Ascending aorta (tissue), 2 donors: ENCODE results near the gene FBXW10B. TPM values are rescaled to one million over a fixed set of nuclear protein-coding genes. Genes with fewer than 3 reads are reported as not detected.
A peak's percentile ranks its signal among the peaks of the same experiment; 100 is the strongest.
"Not testable (repeated sequence)": the region's sequence is repeated elsewhere in the genome, so short reads cannot be mapped to it uniquely, and the experiment has no call there.

Source experiments
- DNase-seq, 2 donors: peaks; one replicate each; pipeline ENCODE4 v3.0.0-alpha.2; 2019; ENCODE audit warnings: low spot score in 2 of 2
- H3K27ac ChIP-seq, 2 donors: fragments of 200-600 bp; sonication (generic); one replicate each; pipeline ENCODE4 v1.5.1; 2016 to 2017; ENCODE audit warnings: mild to moderate bottlenecking in 1 of 2
- H3K27me3 ChIP-seq: fragments of 200-600 bp; sonication (generic); one replicate; pipeline ENCODE4 v1.5.1; 2017
- H3K36me3 ChIP-seq, 2 donors: fragments of 200-600 bp; sonication (generic); one replicate each; pipeline ENCODE4 v1.5.1; 2016
- H3K4me1 ChIP-seq, 2 donors: fragments of 200-600 bp; sonication (generic); one replicate each; pipeline ENCODE4 v1.5.1; 2016 to 2017; ENCODE audit warnings: mild to moderate bottlenecking in 1 of 2
- H3K4me3 ChIP-seq, 2 donors: fragments of 200-600 bp; sonication (generic); one replicate each; pipeline ENCODE4 v1.5.1; 2016 to 2017; ENCODE audit warnings: mild to moderate bottlenecking in 1 of 2
- H3K9me3 ChIP-seq, 2 donors: fragments of 200-600 bp; sonication (generic); one replicate each; pipeline ENCODE4 v1.5.1; 2016
- CTCF ChIP-seq, 3 experiments: fragments of 200-600 bp in 2 of 3; fragments of 450-650 bp in 1 of 3; sonication (generic) in 2 of 3; IDR thresholded peaks; one replicate each; pipeline ENCODE4 v1.5.1; 2016 to 2019; ENCODE audit warnings: antibody characterized with exemption in 3 of 3, mild to moderate bottlenecking in 1 of 3, moderate library complexity in 1 of 3
- intact Hi-C: fragments of 100-400 bp; cut with DNase I; formaldehyde crosslinking; loops from one replicate; pipeline ENCODE4 v1.15.1; 2023
- total RNA-seq: library from RNA; depleted of rRNA; stranded (reverse); fragments of >200 nt; gene quantifications from one replicate; pipeline ENCODE4 v1.1.0, GENCODE V29; 2016

FBXW10B gene
- not detected for total RNA-seq

- H3K27me3 ChIP-seq, H3K4me1 ChIP-seq, H3K9me3 ChIP-seq, H3K36me3 ChIP-seq, DNase-seq, H3K27ac ChIP-seq, intact Hi-C loops: not testable (repeated sequence)
- H3K4me3 ChIP-seq, result peak within 1 kb of the TSS; percentile 28 to 33
Observed at GRCh38 chr17:15619331-15620058, at the start of gene FBXW10B. Gene FBXW10B, minus strand, starts transcription at chr17:15619704. Its CDS starts 192 bp downstream, at chr17:15619512.

GRCh38 chr17:15663691-15664090 lies 44.2 kb upstream of the FBXW10B start:
- Histone ChIP-seq H3K9me3 (no peaks in the 10 kb centered on the region), H3K4me3 (no peak overlapping the region), H3K27me3 (no peaks in the 10 kb centered on the region), H3K27ac (no peak overlapping the region), H3K4me1 (no peaks in the 10 kb centered on the region), H3K36me3 (no peaks in the 10 kb centered on the region)
- TF ChIP-seq CTCF (IDR thresholded peaks at IDR 0.05), result no peak
- intact Hi-C loops, result no loop called here
- DNase-seq, result no peak

- TF ChIP-seq CTCF (IDR thresholded peaks at IDR 0.05), result no peak
- Histone ChIP-seq H3K4me1 (no peaks in the 10 kb centered on the region), H3K27ac (no peak overlapping the region), H3K36me3 (no peaks in the 10 kb centered on the region), H3K27me3 (no peaks in the 10 kb centered on the region), H3K4me3 (no peak overlapping the region), H3K9me3 (no peaks in the 10 kb centered on the region)
- DNase-seq, result no peak
- intact Hi-C loops, result no loop called here
Observed at GRCh38 chr17:15663176-15663575, 43.7 kb upstream of the FBXW10B start.

- TF ChIP-seq CTCF (IDR thresholded peaks at IDR 0.05), result no peak
- Histone ChIP-seq H3K36me3 (no peaks in the 10 kb centered on the region), H3K27me3 (no peaks in the 10 kb centered on the region), H3K9me3 (no peaks in the 10 kb centered on the region), H3K27ac (no peak overlapping the region), H3K4me3 (no peak overlapping the region), H3K4me1 (no peaks in the 10 kb centered on the region)
- DNase-seq, result no peak
- intact Hi-C loops, result no loop called here
Observed at GRCh38 chr17:15662681-15663080, 43.2 kb upstream of the FBXW10B start.

- H3K27ac ChIP-seq, result no peak overlapping the region
- no peak for DNase-seq
- TF ChIP-seq CTCF (IDR thresholded peaks at IDR 0.05), result no peak
- no peaks in the 10 kb centered on the region for H3K9me3 ChIP-seq
- no peaks in the 10 kb centered on the region for H3K27me3 ChIP-seq
- H3K4me1 ChIP-seq, result no peaks in the 10 kb centered on the region
- no peaks in the 10 kb centered on the region for H3K36me3 ChIP-seq
- H3K4me3 ChIP-seq, result no peak overlapping the region
- intact Hi-C loops, result no loop called here
Observed at GRCh38 chr17:15660077-15660476, 40.6 kb upstream of the FBXW10B start.

- intact Hi-C loops, result no loop called here
Observed at GRCh38 chr17:15659663-15660062, 40.2 kb upstream of the FBXW10B start.

More at GRCh38 chr17:15659663-15660062, 40.2 kb upstream of the FBXW10B start:
- Histone ChIP-seq H3K27me3 (no peaks in the 10 kb centered on the region), H3K4me3 (no peak overlapping the region), H3K4me1 (no peaks in the 10 kb centered on the region), H3K36me3 (no peaks in the 10 kb centered on the region), H3K27ac (no peak overlapping the region), H3K9me3 (no peaks in the 10 kb centered on the region)
- no peak for DNase-seq
- TF ChIP-seq CTCF (IDR thresholded peaks at IDR 0.05), result no peak
